Skin epidermis (tissue), 12 donors: Measurements from ENCODE around the gene ASTN1.

Experiments used
- H3K27ac ChIP-seq, 21 experiments: fragments of 200-600 bp; sonication (generic) in 11 of 21; one replicate each; pipeline ENCODE4 v1.5.0; 2020; ENCODE audit warnings: mild to moderate bottlenecking in 3 of 21, inconsistent platforms in 2 of 21, moderate library complexity in 2 of 21
- H3K4me3 ChIP-seq, 7 experiments: fragments of 200-600 bp; sonication (generic) in 2 of 7; one replicate each; pipeline ENCODE4 v1.5.0; 2020; ENCODE audit warnings: inconsistent platforms in 2 of 7, mild to moderate bottlenecking in 2 of 7, moderate library complexity in 1 of 7

ASTN1 gene

GRCh38 chr1:176858433-176858916 lies 306.0 kb downstream of the ASTN1 start:
- no peak overlapping the region for H3K27ac ChIP-seq
- H3K4me3 ChIP-seq: no peak overlapping the region

- no peak overlapping the region for H3K4me3 ChIP-seq
These were observed 306.9 kb downstream of the ASTN1 start for GRCh38 chr1:176857632-176858031.

GRCh38 chr1:176854758-176855745 lies 309.5 kb downstream of the ASTN1 start:
- H3K27ac ChIP-seq: no peak overlapping the region
- H3K4me3 ChIP-seq: no peak overlapping the region

More at GRCh38 chr1:176857632-176858031, 306.9 kb downstream of the ASTN1 start:
- H3K27ac ChIP-seq: no peak overlapping the region

GRCh38 chr1:176854121-176854520 lies 310.4 kb downstream of the ASTN1 start:
- Histone ChIP-seq H3K4me3 (no peak overlapping the region), H3K27ac (no peak overlapping the region)

GRCh38 chr1:176853503-176853902 lies 311.0 kb downstream of the ASTN1 start:
- Histone ChIP-seq H3K4me3 (no peak overlapping the region), H3K27ac (no peak overlapping the region)

GRCh38 chr1:176852124-176852523 lies 312.4 kb downstream of the ASTN1 start:
- H3K27ac ChIP-seq: no peak overlapping the region
- no peak overlapping the region for H3K4me3 ChIP-seq

GRCh38 chr1:176850871-176851270 lies 313.6 kb downstream of the ASTN1 start:
- Histone ChIP-seq H3K4me3 (no peak overlapping the region), H3K27ac (no peak overlapping the region)

GRCh38 chr1:176849281-176849680 lies 315.2 kb downstream of the ASTN1 start:
- Histone ChIP-seq H3K27ac (no peak overlapping the region), H3K4me3 (no peak overlapping the region)

- no peak overlapping the region for H3K27ac ChIP-seq
These were observed 317.5 kb downstream of the ASTN1 start for GRCh38 chr1:176847052-176847451.

GRCh38 chr1:176843352-176844297 lies 320.9 kb downstream of the ASTN1 start:
- H3K27ac ChIP-seq: no peak overlapping the region
- no peak overlapping the region for H3K4me3 ChIP-seq

More at GRCh38 chr1:176847052-176847451, 317.5 kb downstream of the ASTN1 start:
- H3K4me3 ChIP-seq: no peak overlapping the region

GRCh38 chr1:176841238-176841637 lies 323.3 kb downstream of the ASTN1 start:
- Histone ChIP-seq H3K4me3 (no peak overlapping the region), H3K27ac (peak overlapping the region in 1 of 21 experiments; percentile 18)

- Histone ChIP-seq H3K4me3 (no peak overlapping the region), H3K27ac (no peak overlapping the region)
These were observed 325.3 kb downstream of the ASTN1 start for GRCh38 chr1:176839216-176839615.

- Histone ChIP-seq H3K4me3 (no peak overlapping the region), H3K27ac (peak overlapping the region in 1 of 21 experiments; percentile 18)
These were observed 326.1 kb downstream of the ASTN1 start for GRCh38 chr1:176838276-176838995.

GRCh38 chr1:176837708-176838107 lies 326.8 kb downstream of the ASTN1 start:
- Histone ChIP-seq H3K4me3 (no peak overlapping the region), H3K27ac (peak overlapping the region in 1 of 21 experiments; percentile 18)

- H3K4me3 ChIP-seq: no peak overlapping the region
- no peak overlapping the region for H3K27ac ChIP-seq
These were observed 333.4 kb downstream of the ASTN1 start for GRCh38 chr1:176831150-176831549.

GRCh38 chr1:176829261-176829660 lies 335.3 kb downstream of the ASTN1 start:
- Histone ChIP-seq H3K27ac (no peak overlapping the region), H3K4me3 (no peak overlapping the region)

GRCh38 chr1:176826265-176826664 lies 338.2 kb downstream of the ASTN1 start:
- H3K4me3 ChIP-seq: no peak overlapping the region

GRCh38 chr1:176820391-176821031 lies 344.0 kb downstream of the ASTN1 start:
- peak overlapping the region in 6 of 21 experiments; percentile 1 to 31 (median 18) for H3K27ac ChIP-seq

More at GRCh38 chr1:176826265-176826664, 338.2 kb downstream of the ASTN1 start:
- H3K27ac ChIP-seq: no peak overlapping the region

GRCh38 chr1:176816232-176816631 lies 348.3 kb downstream of the ASTN1 start:
- Histone ChIP-seq H3K27ac (no peak overlapping the region), H3K4me3 (no peak overlapping the region)

More at GRCh38 chr1:176820391-176821031, 344.0 kb downstream of the ASTN1 start:
- no peak overlapping the region for H3K4me3 ChIP-seq
